GM21619 (cell line): Measurements from ENCODE around the gene ZNF780B.

Source experiments
- ATAC-seq: cut with Tn5 transposase; IDR thresholded peaks from one replicate; pipeline ENCODE4 v1.9.1; 2021; ENCODE audit not compliant: unreplicated experiment

Gene ZNF780B

DNA sequence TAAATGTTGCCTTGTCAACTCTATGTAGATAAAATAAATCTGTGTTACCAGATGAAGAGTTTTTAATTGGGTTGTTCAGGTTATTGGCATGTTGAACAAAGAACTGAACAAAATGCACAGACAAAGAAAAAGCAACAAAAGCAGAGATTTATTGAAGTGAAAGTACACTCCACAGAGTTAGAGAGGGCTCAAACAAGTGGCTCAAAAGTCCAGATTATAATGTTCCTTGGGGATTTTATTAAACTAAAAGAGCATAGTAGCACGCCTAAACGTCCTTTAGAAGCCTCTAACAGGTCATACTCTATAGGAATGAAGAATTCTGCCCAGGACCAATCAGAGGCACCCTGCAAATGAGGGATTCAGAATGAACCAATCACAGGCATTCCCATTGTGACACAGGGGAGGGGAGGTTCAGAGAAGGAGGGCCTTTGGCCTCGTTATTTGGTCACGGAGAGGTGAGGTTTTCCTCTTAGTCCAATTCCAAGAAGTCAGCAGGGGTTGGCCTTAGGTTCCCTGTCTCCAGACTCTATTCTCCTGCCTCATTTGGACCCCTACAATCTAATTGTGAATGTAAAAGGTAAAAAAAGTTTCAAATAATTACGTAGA lies 72.2 kb downstream of the ZNF780B start:
- ATAC-seq = no peak

DNA sequence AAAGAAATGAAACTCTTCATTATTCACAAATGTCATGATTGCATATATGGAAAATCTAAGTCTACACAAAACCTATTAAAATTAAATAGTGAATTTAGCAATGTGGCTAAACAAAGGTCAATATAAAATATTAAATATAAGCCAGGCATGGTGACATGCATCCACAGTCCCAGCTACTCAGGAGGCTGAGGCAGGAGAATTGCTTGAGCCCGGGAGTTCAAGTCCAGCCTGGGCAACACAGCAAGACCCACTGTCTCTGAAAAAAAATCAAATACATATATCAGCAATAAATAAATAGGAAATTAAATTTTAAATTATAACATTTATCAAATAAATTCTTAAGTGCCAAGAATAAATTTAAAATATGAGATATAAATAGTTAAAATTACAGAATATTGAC lies 73.1 kb downstream of the ZNF780B start:
- ATAC-seq = no peak
